Measurements from ENCODE around the gene PPP1R7.

The PPP1R7 gene

GRCh38 chr2:241161646-241162281 is 11.5 kb downstream of the PPP1R7 start:
- no peak overlapping the region for H3K4me3 ChIP-seq (ENCODE audit: low read depth, low read length)
- no peak for TF ChIP-seq CTCF (IDR thresholded peaks at IDR 0.05; ENCODE audit: borderline replicate concordance, insufficient read depth, low read depth, low read length)

GRCh38 chr2:241163601-241164118 is 13.4 kb downstream of the PPP1R7 start:
- no peak overlapping the region for H3K4me3 ChIP-seq (ENCODE audit: low read depth, low read length)
- no peak for TF ChIP-seq CTCF (IDR thresholded peaks at IDR 0.05; ENCODE audit: borderline replicate concordance, insufficient read depth, low read depth, low read length)

- no peak overlapping the region for H3K4me3 ChIP-seq (ENCODE audit: low read depth, low read length)
- TF ChIP-seq CTCF (IDR thresholded peaks at IDR 0.05; ENCODE audit: borderline replicate concordance, insufficient read depth, low read depth, low read length), result no peak
Measured at GRCh38 chr2:241168366-241168765, 18.1 kb downstream of the PPP1R7 start.

- no peak for TF ChIP-seq CTCF (IDR thresholded peaks at IDR 0.05; ENCODE audit: borderline replicate concordance, insufficient read depth, low read depth, low read length)
- H3K4me3 ChIP-seq (ENCODE audit: low read depth, low read length), result no peak overlapping the region
Measured at GRCh38 chr2:241173557-241173956, 23.3 kb downstream of the PPP1R7 start.

- H3K4me3 ChIP-seq (ENCODE audit: low read depth, low read length), result no peak overlapping the region
- TF ChIP-seq CTCF (IDR thresholded peaks at IDR 0.05; ENCODE audit: borderline replicate concordance, insufficient read depth, low read depth, low read length), result no peak
Measured at GRCh38 chr2:241177526-241178334, 27.5 kb downstream of the PPP1R7 start.

GRCh38 chr2:241178961-241179360 is 28.7 kb downstream of the PPP1R7 start:
- no peak for TF ChIP-seq CTCF (IDR thresholded peaks at IDR 0.05; ENCODE audit: borderline replicate concordance, insufficient read depth, low read depth, low read length)
- H3K4me3 ChIP-seq (ENCODE audit: low read depth, low read length), result no peak overlapping the region
